H1 (cell line): Measurements from ENCODE around the gene MAPK8IP3. TPM values are rescaled to one million over a fixed set of nuclear protein-coding genes. Genes with fewer than 3 reads are reported as not detected.

Source experiments
- FOSL1 ChIP-seq: IDR thresholded peaks from 2 replicates; pipeline ENCODE4 v1.6.1; 2011; ENCODE audit warnings: mild to moderate bottlenecking, low read depth, low read length, moderate library complexity; ENCODE audit not compliant: insufficient read depth
- HDAC6 ChIP-seq: IDR thresholded peaks from one replicate; pipeline ENCODE4 v1.7.1; 2012; ENCODE audit warnings: low read depth, mild to moderate bottlenecking, inconsistent platforms, low read length, moderate library complexity
- RAD21 ChIP-seq, 2 experiments: IDR thresholded peaks in 1 of 2; conservative IDR thresholded peaks in 1 of 2; 2 replicates each; pipeline ENCODE4 v1.6.1; 2011; ENCODE audit warnings: low read depth in 2 of 2, low read length in 2 of 2, improper control_type of control experiment in 1 of 2, inconsistent platforms in 1 of 2, mild to moderate bottlenecking in 1 of 2, moderate library complexity in 1 of 2
- RFX5 ChIP-seq: IDR thresholded peaks from 2 replicates; pipeline ENCODE4 v1.6.1; 2011; ENCODE audit warnings: low read depth, low read length, improper control_type of control experiment, borderline replicate concordance
- SP1 ChIP-seq: IDR thresholded peaks from 2 replicates; pipeline ENCODE4 v1.6.1; 2011; ENCODE audit warnings: low read depth, low read length
- TAF1 ChIP-seq: IDR thresholded peaks from 2 replicates; pipeline ENCODE4 v1.6.1; 2011; ENCODE audit warnings: mild to moderate bottlenecking, low read depth, low read length
- polyA plus RNA-seq, 7 experiments: library from polyadenylated mRNA; depleted of rRNA in 3 of 7; stranded (reverse) in 5 of 7; unstranded in 2 of 7; fragments of >200 nt in 5 of 7; fragments of 200-250 nt in 2 of 7; gene quantifications; 1 replicate in 5 of 7; 2 replicates in 1 of 7; 4 replicates in 1 of 7; pipeline versions ENCODE4 v1.2.1 to v1.2.3, GENCODE V29; 2011 to 2013; ENCODE audit warnings: missing spikeins in 2 of 7, mixed read lengths in 2 of 7
- total RNA-seq: library from RNA; stranded (reverse); fragmentation: NEBNext Ultra II Directional; extraction: Animal tissue kit (Norgen Biotek cat#: 25700); gene quantifications from 2 replicates; pipeline ENCODE4 v1.2.1, GENCODE V29; 2021
- TF ChIP-seq, protein P1 (sequence below): fragments of 300-600 bp; sonication (generic); IDR thresholded peaks from 2 replicates; pipeline ENCODE4 v1.7.1; 2012; ENCODE audit warnings: low read length, moderate library complexity, mild to moderate bottlenecking, inconsistent platforms; ENCODE audit not compliant: insufficient replicate concordance

MAPK8IP3 gene
- total and polyA plus RNA-seq, 2 of the 8 experiments (the other 6 are each of a cell fraction or from before 2014, with no cell fraction given), result 16.9 to 43.4 TPM

GRCh38 chr16:1715220-1715619, 9.2 kb downstream of the MAPK8IP3 start (continued):
- TF ChIP-seq TAF1 (no peak), RFX5 (no peak), FOSL1 (no peak), HDAC6 (no peak), RAD21 (IDR thresholded peaks at IDR 0.05 in 1 of 2, conservative IDR thresholded peaks at IDR 0.05 in 1 of 2; ENCODE audit: low read depth in 2 of 2, low read length in 2 of 2) (no peak), SP1 (no peak)
- TF ChIP-seq, protein P1, sequence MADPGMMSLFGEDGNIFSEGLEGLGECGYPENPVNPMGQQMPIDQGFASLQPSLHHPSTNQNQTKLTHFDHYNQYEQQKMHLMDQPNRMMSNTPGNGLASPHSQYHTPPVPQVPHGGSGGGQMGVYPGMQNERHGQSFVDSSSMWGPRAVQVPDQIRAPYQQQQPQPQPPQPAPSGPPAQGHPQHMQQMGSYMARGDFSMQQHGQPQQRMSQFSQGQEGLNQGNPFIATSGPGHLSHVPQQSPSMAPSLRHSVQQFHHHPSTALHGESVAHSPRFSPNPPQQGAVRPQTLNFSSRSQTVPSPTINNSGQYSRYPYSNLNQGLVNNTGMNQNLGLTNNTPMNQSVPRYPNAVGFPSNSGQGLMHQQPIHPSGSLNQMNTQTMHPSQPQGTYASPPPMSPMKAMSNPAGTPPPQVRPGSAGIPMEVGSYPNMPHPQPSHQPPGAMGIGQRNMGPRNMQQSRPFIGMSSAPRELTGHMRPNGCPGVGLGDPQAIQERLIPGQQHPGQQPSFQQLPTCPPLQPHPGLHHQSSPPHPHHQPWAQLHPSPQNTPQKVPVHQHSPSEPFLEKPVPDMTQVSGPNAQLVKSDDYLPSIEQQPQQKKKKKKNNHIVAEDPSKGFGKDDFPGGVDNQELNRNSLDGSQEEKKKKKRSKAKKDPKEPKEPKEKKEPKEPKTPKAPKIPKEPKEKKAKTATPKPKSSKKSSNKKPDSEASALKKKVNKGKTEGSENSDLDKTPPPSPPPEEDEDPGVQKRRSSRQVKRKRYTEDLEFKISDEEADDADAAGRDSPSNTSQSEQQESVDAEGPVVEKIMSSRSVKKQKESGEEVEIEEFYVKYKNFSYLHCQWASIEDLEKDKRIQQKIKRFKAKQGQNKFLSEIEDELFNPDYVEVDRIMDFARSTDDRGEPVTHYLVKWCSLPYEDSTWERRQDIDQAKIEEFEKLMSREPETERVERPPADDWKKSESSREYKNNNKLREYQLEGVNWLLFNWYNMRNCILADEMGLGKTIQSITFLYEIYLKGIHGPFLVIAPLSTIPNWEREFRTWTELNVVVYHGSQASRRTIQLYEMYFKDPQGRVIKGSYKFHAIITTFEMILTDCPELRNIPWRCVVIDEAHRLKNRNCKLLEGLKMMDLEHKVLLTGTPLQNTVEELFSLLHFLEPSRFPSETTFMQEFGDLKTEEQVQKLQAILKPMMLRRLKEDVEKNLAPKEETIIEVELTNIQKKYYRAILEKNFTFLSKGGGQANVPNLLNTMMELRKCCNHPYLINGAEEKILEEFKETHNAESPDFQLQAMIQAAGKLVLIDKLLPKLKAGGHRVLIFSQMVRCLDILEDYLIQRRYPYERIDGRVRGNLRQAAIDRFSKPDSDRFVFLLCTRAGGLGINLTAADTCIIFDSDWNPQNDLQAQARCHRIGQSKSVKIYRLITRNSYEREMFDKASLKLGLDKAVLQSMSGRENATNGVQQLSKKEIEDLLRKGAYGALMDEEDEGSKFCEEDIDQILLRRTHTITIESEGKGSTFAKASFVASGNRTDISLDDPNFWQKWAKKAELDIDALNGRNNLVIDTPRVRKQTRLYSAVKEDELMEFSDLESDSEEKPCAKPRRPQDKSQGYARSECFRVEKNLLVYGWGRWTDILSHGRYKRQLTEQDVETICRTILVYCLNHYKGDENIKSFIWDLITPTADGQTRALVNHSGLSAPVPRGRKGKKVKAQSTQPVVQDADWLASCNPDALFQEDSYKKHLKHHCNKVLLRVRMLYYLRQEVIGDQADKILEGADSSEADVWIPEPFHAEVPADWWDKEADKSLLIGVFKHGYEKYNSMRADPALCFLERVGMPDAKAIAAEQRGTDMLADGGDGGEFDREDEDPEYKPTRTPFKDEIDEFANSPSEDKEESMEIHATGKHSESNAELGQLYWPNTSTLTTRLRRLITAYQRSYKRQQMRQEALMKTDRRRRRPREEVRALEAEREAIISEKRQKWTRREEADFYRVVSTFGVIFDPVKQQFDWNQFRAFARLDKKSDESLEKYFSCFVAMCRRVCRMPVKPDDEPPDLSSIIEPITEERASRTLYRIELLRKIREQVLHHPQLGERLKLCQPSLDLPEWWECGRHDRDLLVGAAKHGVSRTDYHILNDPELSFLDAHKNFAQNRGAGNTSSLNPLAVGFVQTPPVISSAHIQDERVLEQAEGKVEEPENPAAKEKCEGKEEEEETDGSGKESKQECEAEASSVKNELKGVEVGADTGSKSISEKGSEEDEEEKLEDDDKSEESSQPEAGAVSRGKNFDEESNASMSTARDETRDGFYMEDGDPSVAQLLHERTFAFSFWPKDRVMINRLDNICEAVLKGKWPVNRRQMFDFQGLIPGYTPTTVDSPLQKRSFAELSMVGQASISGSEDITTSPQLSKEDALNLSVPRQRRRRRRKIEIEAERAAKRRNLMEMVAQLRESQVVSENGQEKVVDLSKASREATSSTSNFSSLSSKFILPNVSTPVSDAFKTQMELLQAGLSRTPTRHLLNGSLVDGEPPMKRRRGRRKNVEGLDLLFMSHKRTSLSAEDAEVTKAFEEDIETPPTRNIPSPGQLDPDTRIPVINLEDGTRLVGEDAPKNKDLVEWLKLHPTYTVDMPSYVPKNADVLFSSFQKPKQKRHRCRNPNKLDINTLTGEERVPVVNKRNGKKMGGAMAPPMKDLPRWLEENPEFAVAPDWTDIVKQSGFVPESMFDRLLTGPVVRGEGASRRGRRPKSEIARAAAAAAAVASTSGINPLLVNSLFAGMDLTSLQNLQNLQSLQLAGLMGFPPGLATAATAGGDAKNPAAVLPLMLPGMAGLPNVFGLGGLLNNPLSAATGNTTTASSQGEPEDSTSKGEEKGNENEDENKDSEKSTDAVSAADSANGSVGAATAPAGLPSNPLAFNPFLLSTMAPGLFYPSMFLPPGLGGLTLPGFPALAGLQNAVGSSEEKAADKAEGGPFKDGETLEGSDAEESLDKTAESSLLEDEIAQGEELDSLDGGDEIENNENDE, result no peak
